ENCODE data around the gene STRIP1.

GRCh38 chr1:109993885-109994284, 40.5 kb upstream of the STRIP1 start:
- TF ChIP-seq EZH2 (IDR thresholded peaks at IDR 0.05; ENCODE audit: low read length, missing control alignments), result no peak
- TF ChIP-seq, protein P1, sequence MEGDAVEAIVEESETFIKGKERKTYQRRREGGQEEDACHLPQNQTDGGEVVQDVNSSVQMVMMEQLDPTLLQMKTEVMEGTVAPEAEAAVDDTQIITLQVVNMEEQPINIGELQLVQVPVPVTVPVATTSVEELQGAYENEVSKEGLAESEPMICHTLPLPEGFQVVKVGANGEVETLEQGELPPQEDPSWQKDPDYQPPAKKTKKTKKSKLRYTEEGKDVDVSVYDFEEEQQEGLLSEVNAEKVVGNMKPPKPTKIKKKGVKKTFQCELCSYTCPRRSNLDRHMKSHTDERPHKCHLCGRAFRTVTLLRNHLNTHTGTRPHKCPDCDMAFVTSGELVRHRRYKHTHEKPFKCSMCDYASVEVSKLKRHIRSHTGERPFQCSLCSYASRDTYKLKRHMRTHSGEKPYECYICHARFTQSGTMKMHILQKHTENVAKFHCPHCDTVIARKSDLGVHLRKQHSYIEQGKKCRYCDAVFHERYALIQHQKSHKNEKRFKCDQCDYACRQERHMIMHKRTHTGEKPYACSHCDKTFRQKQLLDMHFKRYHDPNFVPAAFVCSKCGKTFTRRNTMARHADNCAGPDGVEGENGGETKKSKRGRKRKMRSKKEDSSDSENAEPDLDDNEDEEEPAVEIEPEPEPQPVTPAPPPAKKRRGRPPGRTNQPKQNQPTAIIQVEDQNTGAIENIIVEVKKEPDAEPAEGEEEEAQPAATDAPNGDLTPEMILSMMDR (conservative IDR thresholded peaks at IDR 0.05 in 1 of 2, IDR thresholded peaks at IDR 0.05 in 1 of 2; ENCODE audit: low read depth in 1 of 2, low read length in 2 of 2), result no peak

All from fibroblast of lung (primary cell).